Immature natural killer cell (primary cell): ENCODE data around the gene AMH. TPM values are rescaled to one million over a fixed set of nuclear protein-coding genes. Genes with fewer than 3 reads are reported as not detected.

Experiments used
- DNase-seq, 3 donors: peaks; one replicate each; pipeline ENCODE4 v3.0.0; 2022; ENCODE audit warnings: mixed read lengths in 1 of 3
- H3K27ac Mint-ChIP-seq, 6 donors: one replicate each; pipeline ENCODE4 v1.8.0; 2020; ENCODE audit warnings: mixed read lengths in 6 of 6, mild to moderate bottlenecking in 5 of 6, inconsistent platforms in 4 of 6, moderate library complexity in 3 of 6
- H3K27me3 Mint-ChIP-seq, 3 donors: one replicate each; pipeline ENCODE4 v1.8.0; 2020 to 2021; ENCODE audit warnings: low read depth in 3 of 3, mild to moderate bottlenecking in 3 of 3, mixed read lengths in 3 of 3, moderate library complexity in 3 of 3, inconsistent platforms in 1 of 3
- H3K36me3 Mint-ChIP-seq, 3 donors: one replicate each; pipeline ENCODE4 v1.8.0; 2020; ENCODE audit warnings: mixed read lengths in 3 of 3, inconsistent platforms in 2 of 3, mild to moderate bottlenecking in 2 of 3
- H3K4me1 Mint-ChIP-seq, 2 donors: one replicate each; pipeline ENCODE4 v1.8.0; 2020; ENCODE audit warnings: inconsistent platforms in 2 of 2, mild to moderate bottlenecking in 2 of 2, mixed read lengths in 2 of 2, moderate library complexity in 1 of 2
- H3K4me3 Mint-ChIP-seq, 5 donors: one replicate each; pipeline ENCODE4 v1.8.0; 2020; ENCODE audit warnings: mild to moderate bottlenecking in 5 of 5, mixed read lengths in 5 of 5, inconsistent platforms in 3 of 5, moderate library complexity in 3 of 5
- H3K9me3 Mint-ChIP-seq, 6 donors: one replicate each; pipeline ENCODE4 v1.8.0; 2020; ENCODE audit warnings: mild to moderate bottlenecking in 6 of 6, mixed read lengths in 6 of 6, inconsistent platforms in 4 of 6, moderate library complexity in 3 of 6
- polyA plus RNA-seq, 3 donors: library from polyadenylated mRNA; unstranded; fragments of 300-500 nt; fragmentation: Illumina TruSeq; gene quantifications; one replicate each; pipeline ENCODE4 v1.2.3, GENCODE V29; 2021

The AMH gene
- polyA plus RNA-seq, 3 donors from 2014 or later: not detected

GRCh38 chr19:2266183-2266993, 17.3 kb downstream of the AMH start:
- Mint-ChIP-seq H3K27ac (no peak overlapping the region), H3K27me3 (peaks cover 7 to 15% (median 9%) of the 10 kb centered on the region in 3 donors), H3K4me3 (peak overlapping the region in 2 of 5 donors; percentile 15 to 46), H3K9me3 (no peaks in the 10 kb centered on the region), H3K4me1 (peaks cover 6 to 15% of the 10 kb centered on the region in 2 donors), H3K36me3 (peaks cover 0 to under 1% (median 0%) of the 10 kb centered on the region in 3 donors)
- DNase-seq: peak in 1 of 3 donors; percentile 0

- no peak for DNase-seq
- H3K27ac Mint-ChIP-seq: peak overlapping the region in 4 of 6 donors; percentile 36 to 51 (median 49)
- no peaks in the 10 kb centered on the region for H3K9me3 Mint-ChIP-seq
- peaks cover 15 to 27% (median 24%) of the 10 kb centered on the region in 3 donors for H3K27me3 Mint-ChIP-seq
- peaks cover 0 to 9% (median 4%) of the 10 kb centered on the region in 3 donors for H3K36me3 Mint-ChIP-seq
- peaks cover 18 to 23% of the 10 kb centered on the region in 2 donors for H3K4me1 Mint-ChIP-seq
- H3K4me3 Mint-ChIP-seq: peak overlapping the region; percentile 86 to 92 (median 90)
Observed at GRCh38 chr19:2268480-2268830, 19.3 kb downstream of the AMH start.

- DNase-seq: no peak
- Mint-ChIP-seq H3K27ac (peak overlapping the region in 3 of 6 donors; percentile 76 to 83 (median 83)), H3K4me1 (peaks cover 22 to 24% of the 10 kb centered on the region in 2 donors), H3K36me3 (peaks cover 0 to 9% (median 5%) of the 10 kb centered on the region in 3 donors), H3K27me3 (peaks cover 19 to 31% (median 28%) of the 10 kb centered on the region in 3 donors), H3K4me3 (peak overlapping the region; percentile 86 to 92 (median 90)), H3K9me3 (no peaks in the 10 kb centered on the region)
Observed at GRCh38 chr19:2268861-2269243, 19.7 kb downstream of the AMH start.

DNA sequence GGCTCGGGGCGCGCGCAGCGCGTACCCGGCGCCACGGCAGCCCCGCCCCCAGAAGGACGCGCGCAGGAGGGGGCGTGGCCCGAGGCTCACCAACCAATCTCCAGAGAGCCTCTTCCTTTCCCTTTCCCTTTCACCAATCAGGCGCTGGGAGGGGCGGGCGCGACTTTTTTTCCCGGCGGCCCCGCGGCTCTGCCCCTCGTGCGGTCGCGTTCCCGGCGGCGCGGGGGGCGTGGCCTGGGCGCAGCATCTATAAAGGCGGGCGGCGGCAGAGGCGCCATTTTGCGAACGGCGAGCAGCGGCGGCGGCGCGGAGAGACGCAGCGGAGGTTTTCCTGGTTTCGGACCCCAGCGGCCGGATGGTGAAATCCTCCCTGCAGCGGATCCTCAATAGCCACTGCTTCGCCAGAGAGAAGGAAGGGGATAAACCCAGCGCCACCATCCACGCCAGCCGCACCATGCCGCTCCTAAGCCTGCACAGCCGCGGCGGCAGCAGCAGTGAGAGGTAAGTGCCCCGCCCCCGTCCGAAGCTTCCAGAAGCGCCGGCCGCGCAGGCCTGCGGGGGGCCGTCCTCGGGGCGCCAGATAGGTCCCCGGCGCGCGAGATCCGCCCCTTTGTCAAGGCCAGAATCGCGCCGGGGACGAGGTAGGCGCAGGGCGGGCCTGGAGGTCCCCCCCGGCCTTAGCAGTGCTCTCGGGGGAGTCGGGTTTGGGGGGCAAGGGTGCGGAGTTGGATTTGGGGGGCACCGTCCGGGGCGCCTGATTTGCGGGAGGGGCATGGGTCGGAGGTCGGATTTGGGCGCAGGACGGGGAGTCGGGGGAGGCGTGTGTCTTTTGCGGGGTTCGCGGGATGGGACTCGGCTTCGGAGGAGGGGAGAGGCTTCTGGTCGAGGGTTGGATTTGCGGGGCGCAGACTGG, 20.4 kb downstream of the AMH start:
- Mint-ChIP-seq H3K4me3 (peak overlapping the region; percentile 86 to 92 (median 90)), H3K36me3 (peaks cover 0 to 12% (median 8%) of the 10 kb centered on the region in 3 donors), H3K27me3 (peaks cover 26 to 38% (median 34%) of the 10 kb centered on the region in 3 donors), H3K27ac (peak overlapping the region; percentile 82 to 95 (median 84)), H3K4me1 (peaks cover 28 to 29% of the 10 kb centered on the region in 2 donors), H3K9me3 (no peaks in the 10 kb centered on the region)
- peak; percentile 100 for DNase-seq

- peaks cover 30 to 41% (median 39%) of the 10 kb centered on the region in 3 donors for H3K27me3 Mint-ChIP-seq
- H3K4me1 Mint-ChIP-seq: peaks cover 31 to 33% of the 10 kb centered on the region in 2 donors
- H3K36me3 Mint-ChIP-seq: peaks cover 0 to 12% (median 8%) of the 10 kb centered on the region in 3 donors
- no peaks in the 10 kb centered on the region for H3K9me3 Mint-ChIP-seq
- DNase-seq: peak in 1 of 3 donors; percentile 28
- peak overlapping the region; percentile 86 to 92 (median 90) for H3K4me3 Mint-ChIP-seq
- peak overlapping the region; percentile 82 to 95 (median 84) for H3K27ac Mint-ChIP-seq
Observed at GRCh38 chr19:2270157-2270422, 21.0 kb downstream of the AMH start.

DNA sequence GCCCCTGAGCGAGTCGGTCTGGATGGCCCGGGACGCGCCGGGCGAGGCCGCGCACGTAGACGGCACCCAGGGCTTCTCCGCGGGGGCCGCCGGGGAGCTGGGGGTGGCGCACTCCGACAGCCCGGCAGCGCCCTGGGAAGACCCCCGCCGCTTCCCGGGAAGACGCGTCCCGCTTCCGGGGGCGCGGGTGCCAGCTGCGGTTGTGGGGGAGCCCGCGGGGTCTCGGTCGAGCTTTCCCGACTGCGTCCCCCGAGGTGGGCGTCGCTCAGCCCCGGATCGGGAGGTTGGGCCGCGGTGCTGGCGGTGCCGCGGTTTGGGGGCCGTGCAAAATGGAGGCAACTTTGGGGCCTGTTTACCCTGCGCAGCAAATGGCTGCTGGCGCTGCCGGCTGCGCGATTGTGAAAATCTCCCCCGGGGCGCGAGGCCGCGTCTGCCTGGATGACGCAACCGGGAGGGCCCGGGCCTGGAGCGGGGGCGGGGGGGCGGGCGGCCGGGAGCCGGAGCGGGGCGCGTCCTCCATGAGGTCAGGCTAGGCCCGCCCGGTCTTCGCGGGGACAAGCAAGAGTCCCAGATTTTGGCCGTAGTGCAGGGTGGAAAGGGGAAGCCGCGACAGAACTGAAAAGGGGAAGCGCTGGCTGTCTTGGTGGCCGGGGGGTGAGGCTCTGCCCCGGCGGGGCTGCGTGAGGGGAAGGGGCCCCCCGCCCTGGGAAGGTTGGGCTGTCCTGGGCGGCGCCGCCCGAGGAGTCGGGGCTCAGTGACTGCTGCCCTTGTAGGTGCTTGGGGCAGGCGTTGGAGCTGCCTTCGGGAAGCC, 21.5 kb downstream of the AMH start:
- H3K4me3 Mint-ChIP-seq: peak overlapping the region; percentile 86 to 92 (median 90)
- DNase-seq: peak; percentile 73 to 75 (median 74)
- H3K9me3 Mint-ChIP-seq: no peaks in the 10 kb centered on the region
- peaks cover 0 to 12% (median 8%) of the 10 kb centered on the region in 3 donors for H3K36me3 Mint-ChIP-seq
- H3K4me1 Mint-ChIP-seq: peaks cover 34% of the 10 kb centered on the region in 2 donors
- peaks cover 32 to 42% (median 40%) of the 10 kb centered on the region in 3 donors for H3K27me3 Mint-ChIP-seq
- peak overlapping the region; percentile 57 to 89 (median 80) for H3K27ac Mint-ChIP-seq

GRCh38 chr19:2271234-2272103, 22.3 kb downstream of the AMH start:
- peaks cover 34 to 35% of the 10 kb centered on the region in 2 donors for H3K4me1 Mint-ChIP-seq

DNA sequence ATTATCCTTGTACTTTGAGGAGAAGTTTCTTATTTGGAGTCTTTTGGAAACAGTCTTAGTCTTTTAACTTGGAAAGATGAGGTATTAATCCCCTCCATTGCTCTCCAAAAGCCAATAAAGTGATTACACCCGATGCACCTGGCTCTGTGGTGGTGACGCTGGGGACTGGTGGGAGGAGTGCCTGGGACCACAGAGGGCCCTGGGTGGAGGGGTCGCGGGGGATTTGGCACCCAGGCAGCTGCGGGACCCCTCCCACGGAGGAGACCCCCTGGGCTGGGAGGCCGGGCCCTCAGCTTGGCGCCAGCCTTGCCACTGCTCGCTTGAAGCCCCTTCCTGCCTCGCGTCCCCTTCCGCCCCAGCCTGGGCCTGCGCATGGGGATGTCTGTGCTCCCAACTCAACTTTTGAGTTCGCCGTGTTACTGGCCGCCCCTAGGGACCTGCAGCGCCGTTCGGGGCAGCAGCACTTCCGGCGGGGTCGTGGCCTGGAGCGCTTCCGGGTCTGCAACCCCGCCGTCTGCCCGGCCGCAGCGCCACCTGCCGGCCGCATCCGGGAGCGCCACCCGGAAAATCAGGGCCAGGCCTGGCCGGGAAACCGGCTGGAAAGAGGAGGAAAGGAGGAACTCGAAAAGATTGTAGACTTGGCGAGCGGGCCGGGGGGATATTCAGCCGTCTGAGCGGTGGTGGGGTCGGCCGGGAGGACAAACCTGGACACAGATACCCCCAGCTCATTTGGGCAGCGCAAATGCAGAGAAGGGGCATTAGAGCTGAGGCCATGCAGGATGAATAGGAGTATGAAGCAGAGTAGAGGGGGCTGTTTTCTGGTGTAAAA, 24.4 kb downstream of the AMH start:
- Mint-ChIP-seq H3K27me3 (peaks cover 40 to 52% (median 45%) of the 10 kb centered on the region in 3 donors), H3K36me3 (peaks cover 4 to 12% (median 12%) of the 10 kb centered on the region in 3 donors), H3K9me3 (no peaks in the 10 kb centered on the region), H3K4me3 (peak overlapping the region; percentile 66 to 77 (median 67)), H3K27ac (peak overlapping the region; percentile 81 to 89 (median 88)), H3K4me1 (peaks cover 35 to 36% of the 10 kb centered on the region in 2 donors)
- peak; percentile 80 to 87 (median 83) for DNase-seq

More at GRCh38 chr19:2271234-2272103, 22.3 kb downstream of the AMH start:
- Mint-ChIP-seq H3K9me3 (no peaks in the 10 kb centered on the region), H3K27me3 (peaks cover 33 to 40% (median 40%) of the 10 kb centered on the region in 3 donors), H3K36me3 (peaks cover 0 to 12% (median 8%) of the 10 kb centered on the region in 3 donors), H3K27ac (peak overlapping the region; percentile 83 to 94 (median 87)), H3K4me3 (peak overlapping the region; percentile 77 to 90 (median 85))
- DNase-seq: no peak

DNA sequence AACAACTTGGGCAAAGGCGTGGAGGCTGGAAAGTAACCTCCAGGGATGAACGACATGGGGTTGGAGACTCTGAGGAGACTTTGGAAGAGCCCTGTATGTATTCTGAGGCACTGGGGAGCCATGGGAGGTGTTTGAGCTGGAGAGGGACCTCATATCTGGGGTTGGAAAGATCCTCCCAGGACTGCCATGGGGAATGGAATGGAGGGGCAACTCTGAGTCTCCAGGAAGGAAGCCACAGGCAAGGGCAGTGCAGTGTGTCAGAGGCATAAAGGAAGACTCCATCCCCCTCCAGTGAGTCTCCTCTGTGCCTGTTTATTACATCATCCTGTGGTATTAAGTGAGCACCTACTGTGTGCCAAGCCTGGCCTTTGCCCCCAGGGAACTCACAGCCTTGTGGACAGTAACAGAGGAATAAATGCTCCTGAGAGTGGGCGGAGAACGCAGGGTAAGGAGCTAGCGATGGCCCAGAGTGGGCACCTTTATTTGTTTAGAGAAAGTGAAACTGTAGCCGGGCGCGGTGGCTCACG, 25.1 kb downstream of the AMH start:
- Mint-ChIP-seq H3K4me3 (peak overlapping the region; percentile 66 to 77 (median 67)), H3K9me3 (no peaks in the 10 kb centered on the region), H3K27me3 (peaks cover 43 to 51% (median 44%) of the 10 kb centered on the region in 3 donors), H3K4me1 (peaks cover 33 to 34% of the 10 kb centered on the region in 2 donors), H3K27ac (peak overlapping the region; percentile 81 to 89 (median 88)), H3K36me3 (peaks cover 4 to 12% (median 12%) of the 10 kb centered on the region in 3 donors)
- no peak for DNase-seq

DNA sequence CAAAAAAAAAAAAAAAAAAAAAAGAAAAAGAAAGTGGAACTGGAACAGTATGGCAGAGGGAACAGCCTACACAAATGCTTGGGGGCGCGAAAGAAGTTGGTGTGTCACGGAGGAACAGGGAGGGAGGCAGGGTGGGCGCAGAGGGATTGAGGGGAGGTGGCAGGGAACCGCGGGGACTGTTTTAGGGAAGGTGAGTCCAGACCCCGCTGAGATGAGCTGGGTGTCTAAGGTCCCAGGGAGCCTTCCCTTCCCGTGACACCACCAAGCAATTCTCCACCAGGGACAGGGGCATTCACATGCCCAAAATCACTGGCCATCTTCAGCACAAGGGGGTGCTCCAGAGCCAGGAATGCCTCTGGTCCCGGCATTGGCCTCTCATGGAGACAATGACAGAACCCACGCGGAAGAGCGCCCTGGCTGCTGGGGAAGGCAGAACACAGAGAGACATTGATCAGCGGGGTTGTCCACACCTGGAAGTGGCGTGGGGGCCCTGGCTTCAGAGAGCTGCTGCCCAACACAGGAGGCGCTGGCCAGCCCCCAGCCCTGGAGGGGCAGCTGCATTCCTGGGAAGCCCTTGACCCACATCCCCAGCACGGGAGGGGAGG, 25.9 kb downstream of the AMH start:
- Mint-ChIP-seq H3K4me3 (peak overlapping the region; percentile 15 to 45 (median 42)), H3K4me1 (peaks cover 33 to 35% of the 10 kb centered on the region in 2 donors), H3K27ac (peak overlapping the region; percentile 51 to 85 (median 68)), H3K27me3 (peaks cover 41 to 44% (median 41%) of the 10 kb centered on the region in 3 donors), H3K36me3 (peaks cover 4 to 12% (median 12%) of the 10 kb centered on the region in 3 donors), H3K9me3 (no peaks in the 10 kb centered on the region)
- DNase-seq: peak; percentile 43 to 63 (median 59)
